ENCODE data around the gene ELMO1. TPM values are rescaled to one million over a fixed set of nuclear protein-coding genes. Genes with fewer than 3 reads are reported as not detected.

Gene ELMO1
- total RNA-seq, 1 experiment from 2014 or later, result 21.7 TPM

DNA sequence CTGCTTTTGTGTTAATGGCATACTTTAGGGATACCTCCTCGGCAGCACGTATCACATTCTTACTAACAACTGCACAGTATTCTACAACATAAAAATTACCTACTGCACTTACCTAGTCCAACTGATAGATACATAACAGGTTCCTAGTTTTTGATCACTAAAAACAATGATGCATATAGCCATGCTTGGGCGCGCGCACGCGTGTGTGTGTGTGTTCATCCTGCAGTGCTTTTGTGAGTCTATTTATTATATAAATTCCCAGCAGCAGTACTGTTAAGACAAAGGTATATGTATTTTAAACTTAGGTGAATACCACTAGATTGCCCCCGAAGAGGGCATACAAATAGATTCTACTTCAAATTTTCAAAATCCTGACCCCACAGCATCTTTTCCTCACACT, 181.4 kb downstream of the ELMO1 start:
- DNase-seq (ENCODE audit: low read depth), result no peak

DNA sequence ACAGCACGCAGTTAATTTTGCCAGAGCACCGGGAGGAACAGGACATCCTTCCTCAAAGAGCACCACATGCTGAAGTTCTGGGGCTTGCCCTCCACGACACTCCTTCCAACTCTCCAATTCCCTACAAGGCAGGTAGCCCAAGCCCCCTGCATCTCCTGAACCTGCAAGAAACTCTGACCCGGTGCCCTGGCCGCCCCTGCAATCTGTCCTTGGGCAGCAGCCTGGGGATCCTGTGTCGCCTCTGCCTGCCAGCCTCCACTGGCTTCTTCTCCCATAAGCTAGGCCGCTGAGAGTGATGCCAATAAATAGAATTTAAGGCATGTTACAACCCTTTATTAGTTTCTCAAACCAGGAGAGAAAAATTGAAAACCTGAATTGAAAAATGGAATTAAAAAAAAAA, 182.8 kb downstream of the ELMO1 start:
- no peak for DNase-seq (ENCODE audit: low read depth)

DNA sequence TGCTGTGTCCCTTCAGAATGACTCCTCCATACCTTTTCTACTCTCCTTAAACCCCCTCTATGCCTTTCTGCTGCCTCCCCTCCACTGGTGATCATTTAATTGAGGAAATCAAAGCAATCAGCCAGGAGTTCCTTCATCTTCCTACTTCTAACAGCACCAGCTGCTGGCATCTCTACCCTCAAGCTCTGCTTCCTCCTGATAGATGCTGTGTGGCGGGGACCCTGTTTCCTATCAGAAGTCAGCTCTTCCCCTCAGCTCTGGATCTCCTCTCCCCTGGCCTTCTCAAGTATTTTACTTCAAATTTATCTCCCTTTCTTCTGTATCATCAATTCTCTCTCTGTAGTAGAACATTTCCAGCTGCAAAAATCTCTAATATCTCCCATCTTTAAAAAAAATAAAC, 183.7 kb downstream of the ELMO1 start:
- no peak for DNase-seq (ENCODE audit: low read depth)

- DNase-seq (ENCODE audit: low read depth), result no peak
Observed at GRCh38 chr7:37262181-37262580, 186.5 kb downstream of the ELMO1 start.

- DNase-seq (ENCODE audit: low read depth), result no peak
Observed at GRCh38 chr7:37259319-37259821, 189.3 kb downstream of the ELMO1 start.

DNA sequence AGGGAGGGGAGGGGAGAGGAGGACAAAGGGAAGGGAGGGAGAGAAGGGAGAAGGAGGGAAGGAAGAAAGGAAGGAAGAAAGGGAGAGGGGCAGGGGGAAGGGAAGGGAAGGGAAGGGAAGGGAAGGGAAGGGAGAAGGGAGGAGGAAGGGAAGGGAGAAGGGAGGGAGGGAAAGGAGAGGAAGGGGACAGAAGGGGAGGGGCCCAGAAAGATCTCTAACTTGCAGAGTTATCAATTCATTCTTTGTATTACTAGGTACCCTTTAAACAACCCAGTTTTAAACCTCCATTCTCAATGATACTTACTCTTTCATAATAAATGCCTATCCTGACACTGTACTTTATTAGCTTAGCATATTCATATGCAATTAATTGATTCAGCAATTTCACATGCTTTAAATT, 192.0 kb downstream of the ELMO1 start:
- DNase-seq (ENCODE audit: low read depth), result no peak

DNA sequence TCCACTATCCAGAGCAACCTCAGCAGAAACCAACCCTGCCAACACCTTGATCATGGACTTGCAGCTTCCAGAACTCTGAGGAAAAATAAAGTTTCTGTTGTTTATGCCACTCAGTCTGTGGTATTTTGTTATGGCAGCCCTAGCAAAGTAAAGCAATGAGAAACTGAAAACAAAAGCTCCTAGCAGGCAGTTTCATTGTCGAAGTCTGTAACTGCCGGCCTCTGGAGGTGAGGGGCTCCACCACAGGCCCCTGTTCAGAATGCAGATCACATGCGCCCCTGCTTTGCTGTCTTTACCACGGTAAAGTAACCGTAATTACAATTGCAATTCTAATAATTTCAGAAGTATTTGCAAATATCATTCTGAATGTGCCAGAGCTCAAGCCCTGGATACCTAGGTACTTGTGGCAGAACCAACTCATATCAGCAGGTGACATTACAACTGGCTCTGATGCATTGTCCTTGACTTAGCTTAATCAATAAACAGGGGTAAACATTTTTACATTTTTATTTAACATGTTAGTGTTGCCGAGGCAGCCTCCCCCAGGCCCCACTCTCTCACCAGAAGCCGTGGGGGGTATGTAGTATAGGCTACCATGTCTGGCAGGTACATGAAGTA, 193.2 kb downstream of the ELMO1 start:
- DNase-seq (ENCODE audit: low read depth), result no peak

DNA sequence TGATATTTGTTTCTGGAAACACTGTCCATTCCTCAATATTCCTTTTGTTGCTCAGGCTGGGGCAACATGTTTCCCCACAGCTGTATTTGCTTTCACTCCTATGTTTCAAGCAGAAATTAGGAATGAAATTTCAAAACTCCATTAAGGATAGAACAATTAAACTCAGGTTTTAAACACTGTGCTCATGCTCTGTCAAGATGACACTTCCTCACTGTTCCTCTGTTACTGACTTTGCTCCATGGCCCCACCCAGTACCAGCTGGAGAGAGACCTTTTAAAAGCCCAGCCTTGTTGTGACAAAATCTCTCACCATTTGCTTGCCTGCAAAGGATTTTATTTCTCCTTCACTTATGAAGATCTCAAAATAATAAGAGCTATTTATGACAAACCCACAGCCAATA, 197.4 kb downstream of the ELMO1 start:
- no peak for DNase-seq (ENCODE audit: low read depth)

GRCh38 chr7:37249240-37249639, 199.4 kb downstream of the ELMO1 start:
- no peak for DNase-seq (ENCODE audit: low read depth)

DNA sequence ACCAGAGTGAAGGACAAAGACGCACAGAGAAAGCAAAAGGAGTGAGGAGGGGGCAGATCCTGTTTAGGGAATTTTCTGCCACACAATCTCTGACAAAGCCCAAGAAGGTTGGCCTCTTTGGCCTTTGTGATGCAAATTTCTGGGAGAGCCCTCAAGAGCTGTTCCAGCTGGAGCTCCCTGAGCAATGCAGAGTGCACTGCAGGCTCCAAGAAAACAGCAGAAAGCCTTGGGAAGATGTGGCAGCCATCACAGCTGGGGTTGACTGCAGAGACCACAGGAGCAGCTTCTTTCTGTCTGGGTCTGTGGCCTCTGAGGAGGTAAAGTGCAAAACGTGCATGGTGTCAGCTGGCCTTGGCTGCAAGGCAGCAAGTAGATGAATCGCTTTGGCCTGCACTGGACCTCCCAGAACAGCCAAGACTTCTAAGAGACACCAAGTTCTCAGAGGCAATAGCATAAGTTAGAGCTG, 200.2 kb downstream of the ELMO1 start:
- no peak for DNase-seq (ENCODE audit: low read depth)

DNA sequence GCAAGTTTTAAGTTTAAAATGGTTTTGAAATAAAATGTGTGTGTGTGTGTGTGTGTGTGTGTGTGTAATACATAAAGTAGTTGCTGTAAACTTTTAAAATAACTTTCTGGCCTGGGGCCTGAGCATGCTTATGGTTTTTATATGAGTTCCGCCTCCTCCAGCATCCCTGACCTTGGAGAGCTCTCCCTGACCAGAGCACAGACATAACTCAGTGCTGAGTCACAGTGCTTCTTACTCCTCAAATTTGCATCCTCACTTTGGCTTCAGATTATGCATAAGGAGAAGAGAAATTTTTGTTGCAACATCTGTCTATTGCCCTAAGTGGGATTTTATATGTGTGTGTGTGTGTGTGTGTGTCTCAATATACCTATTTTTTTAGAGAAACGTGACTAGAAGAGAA, 200.8 kb downstream of the ELMO1 start:
- DNase-seq (ENCODE audit: low read depth), result peak; percentile 75

GRCh38 chr7:37245590-37245989, 203.1 kb downstream of the ELMO1 start:
- DNase-seq (ENCODE audit: low read depth), result no peak

DNA sequence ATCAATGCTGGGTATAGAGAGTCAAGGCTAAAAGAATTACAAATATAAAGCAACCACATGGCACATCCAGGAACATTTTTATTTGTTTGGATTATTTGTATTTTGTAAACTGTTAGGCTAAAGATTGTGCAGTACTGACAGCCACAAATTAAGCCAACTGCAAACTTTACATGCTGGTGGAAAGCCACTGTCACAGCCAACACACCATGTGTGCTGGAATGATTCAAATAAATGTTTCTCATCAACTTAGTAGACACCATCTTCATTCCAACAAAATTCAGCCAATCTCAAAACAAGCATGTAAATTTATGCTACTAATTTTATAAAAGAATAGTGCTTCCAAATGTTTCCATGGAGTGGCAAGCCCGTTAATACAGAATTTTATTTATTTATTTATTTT, 211.8 kb downstream of the ELMO1 start:
- DNase-seq (ENCODE audit: low read depth), result no peak

DNA sequence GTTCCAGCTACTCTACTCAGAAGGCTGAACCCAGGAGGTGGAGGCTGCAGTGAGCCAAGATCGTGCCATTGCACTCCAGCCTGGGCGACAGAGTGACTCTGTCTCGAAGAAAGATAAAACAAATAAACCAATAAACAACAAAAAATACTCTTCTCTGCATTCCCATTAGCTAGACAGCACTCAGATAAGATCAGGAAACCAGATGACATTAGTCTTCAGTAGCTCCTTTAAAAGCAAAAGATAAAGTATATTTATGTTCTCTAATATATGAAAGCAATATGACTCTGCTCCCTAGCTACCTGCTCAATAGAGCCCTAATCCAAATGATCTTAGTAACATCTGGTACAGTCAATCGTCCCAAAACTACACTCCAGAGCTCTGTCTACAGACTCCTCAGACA, 212.9 kb downstream of the ELMO1 start:
- DNase-seq (ENCODE audit: low read depth), result no peak

- peak; percentile 21 for DNase-seq (ENCODE audit: low read depth)
Observed at GRCh38 chr7:37234928-37235327, 213.7 kb downstream of the ELMO1 start.

- DNase-seq (ENCODE audit: low read depth), result no peak
Observed at GRCh38 chr7:37234334-37234733, 214.3 kb downstream of the ELMO1 start.

DNA sequence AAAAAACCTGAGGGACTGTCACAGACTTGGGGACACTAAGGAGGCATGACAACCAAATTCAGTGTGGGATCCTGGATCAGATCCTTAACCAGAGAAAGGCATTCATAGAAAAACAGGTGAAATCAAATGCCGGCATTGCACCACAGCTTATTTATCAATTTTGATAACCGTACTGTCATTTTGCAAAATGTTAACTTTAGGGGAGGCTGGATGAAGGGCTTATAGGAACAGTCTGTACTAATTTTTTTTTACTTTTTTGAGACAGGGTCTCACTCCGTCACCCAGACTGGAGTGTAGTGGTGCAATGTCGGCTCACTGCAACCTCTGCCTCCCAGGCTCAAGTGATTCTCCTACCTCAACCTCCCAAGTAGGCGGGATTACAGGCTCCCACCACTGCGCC, 217.1 kb downstream of the ELMO1 start:
- no peak for DNase-seq (ENCODE audit: low read depth)

- DNase-seq (ENCODE audit: low read depth), result no peak
Observed at GRCh38 chr7:37230221-37230620, 218.4 kb downstream of the ELMO1 start.

DNA sequence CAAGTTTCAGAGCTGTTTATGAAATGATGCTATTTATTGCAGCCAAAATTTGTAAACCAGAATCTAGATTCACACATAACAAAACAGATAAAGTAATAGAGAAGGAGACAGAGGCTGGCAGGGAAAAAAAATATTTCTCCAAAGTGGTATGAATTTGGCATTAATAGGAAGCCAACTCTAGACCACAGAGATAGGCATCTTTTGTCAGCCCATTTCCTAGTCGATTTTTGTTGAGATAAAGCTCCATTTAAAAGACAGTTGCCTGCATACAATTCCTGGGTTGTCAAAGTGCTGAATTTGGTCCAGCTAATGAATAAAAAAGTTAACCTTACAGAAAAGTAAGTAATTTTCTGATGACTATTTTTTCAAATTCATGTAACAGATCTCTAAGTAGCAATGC, 219.3 kb downstream of the ELMO1 start:
- DNase-seq (ENCODE audit: low read depth), result no peak

DNA sequence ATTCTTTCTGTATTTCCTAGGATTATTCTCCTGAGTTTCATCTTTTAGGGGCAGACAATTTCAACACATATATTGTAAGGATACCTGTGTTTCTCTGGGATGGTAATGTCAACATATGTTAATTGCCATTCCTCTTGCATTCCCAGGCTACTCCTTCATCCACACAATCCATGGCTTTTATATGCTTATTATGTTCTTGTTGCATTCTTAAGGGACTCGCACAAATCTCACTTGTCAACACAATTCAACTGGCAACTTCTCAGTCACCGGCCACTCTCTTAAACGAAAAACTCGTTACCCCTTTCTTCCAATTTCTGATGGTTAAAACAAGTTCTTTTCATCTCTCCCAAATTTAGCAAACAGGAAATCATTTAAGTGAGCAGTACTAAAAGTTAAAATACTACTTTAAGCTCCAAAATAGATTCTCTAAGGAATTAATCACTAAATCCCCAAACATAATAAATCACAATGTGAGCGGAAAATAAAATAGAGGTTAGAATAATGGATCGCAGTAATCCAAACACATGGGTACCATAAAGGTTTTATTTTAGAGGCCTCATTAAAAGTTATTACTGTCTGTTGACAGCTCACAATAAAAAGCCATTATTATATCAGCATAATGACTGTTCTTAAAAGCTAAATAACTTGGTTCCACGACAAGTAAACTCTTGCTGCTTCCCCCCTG, 223.2 kb downstream of the ELMO1 start:
- DNase-seq (ENCODE audit: low read depth), result no peak

DNA sequence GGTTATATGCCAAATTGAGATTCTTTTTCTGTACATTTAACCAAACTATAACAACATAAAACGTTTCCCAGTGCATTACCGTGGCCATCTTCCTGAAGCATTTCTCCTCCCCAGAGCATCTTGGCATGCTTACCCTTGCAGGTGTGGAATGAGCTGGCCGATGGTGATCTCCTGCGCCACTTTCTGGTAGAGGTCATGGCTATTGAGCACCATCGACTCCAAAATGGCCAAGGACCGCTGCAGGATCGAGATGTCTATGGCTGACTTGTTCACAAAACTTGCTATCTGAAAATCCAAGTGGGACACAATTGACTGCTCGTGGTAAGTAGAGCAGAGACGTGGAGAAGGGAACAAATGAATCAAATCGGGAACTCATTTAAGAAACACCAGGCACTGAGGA, 223.9 kb downstream of the ELMO1 start:
- no peak for DNase-seq (ENCODE audit: low read depth)

GRCh38 chr7:37220664-37221063, 228.0 kb downstream of the ELMO1 start:
- DNase-seq (ENCODE audit: low read depth), result no peak

GRCh38 chr7:37218956-37219355, 229.7 kb downstream of the ELMO1 start:
- no peak for DNase-seq (ENCODE audit: low read depth)

GRCh38 chr7:37216923-37217322, 231.7 kb downstream of the ELMO1 start:
- DNase-seq (ENCODE audit: low read depth), result no peak
